ENCODE data around the gene SPN.
"Not testable (repeated sequence)": the region's sequence is repeated elsewhere in the genome, so short reads cannot be mapped to it uniquely, and the experiment has no call there.

SPN gene

DNA sequence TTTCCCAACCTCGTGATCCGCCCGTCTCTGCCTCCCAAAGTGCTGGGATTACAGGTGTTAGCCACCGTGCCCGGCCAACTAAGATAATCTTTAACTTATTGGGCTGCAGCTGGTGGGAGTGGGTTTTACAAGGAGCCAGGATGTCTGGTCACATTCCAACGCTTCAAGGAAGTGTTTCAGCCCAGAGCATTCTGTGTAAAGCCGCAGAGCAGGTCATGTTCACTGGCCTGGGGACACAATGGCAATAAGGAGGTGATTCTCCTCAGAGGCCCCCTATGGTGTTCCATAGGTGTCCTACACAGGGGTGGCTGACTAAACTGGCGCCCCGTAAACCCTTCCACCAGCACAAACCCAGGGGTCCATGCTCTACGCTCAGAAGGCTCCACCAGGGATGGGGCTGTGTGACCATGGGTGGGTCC lies 17.1 kb downstream of the SPN start:
- no peak for DNase-seq

DNA sequence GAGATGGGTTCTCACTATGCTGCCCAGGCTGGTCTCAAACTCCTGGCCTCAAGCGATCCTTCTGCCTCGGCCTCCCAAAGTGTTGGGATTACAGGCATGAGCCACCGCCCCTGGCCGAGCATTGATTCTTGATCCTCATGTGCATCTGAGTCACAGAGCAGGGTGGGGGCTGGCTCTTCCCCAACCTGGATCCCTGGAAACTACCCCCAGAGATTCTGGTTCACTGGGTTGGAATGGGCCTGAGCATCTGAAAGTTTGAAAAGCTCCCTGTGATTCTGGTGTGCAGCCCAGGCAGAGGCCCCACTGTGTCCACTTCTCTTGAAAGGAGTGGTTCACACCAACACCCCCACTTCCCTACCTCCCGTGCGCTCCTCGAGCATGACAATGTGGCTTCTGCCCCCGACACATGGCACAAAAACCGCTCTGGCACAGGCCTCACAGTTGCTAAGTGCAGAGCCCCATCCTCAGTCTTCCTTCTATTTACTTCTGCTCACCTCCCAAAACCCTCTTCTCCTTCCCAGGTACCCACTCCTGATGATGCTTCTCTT lies 20.6 kb downstream of the SPN start:
- DNase-seq, result no peak

DNA sequence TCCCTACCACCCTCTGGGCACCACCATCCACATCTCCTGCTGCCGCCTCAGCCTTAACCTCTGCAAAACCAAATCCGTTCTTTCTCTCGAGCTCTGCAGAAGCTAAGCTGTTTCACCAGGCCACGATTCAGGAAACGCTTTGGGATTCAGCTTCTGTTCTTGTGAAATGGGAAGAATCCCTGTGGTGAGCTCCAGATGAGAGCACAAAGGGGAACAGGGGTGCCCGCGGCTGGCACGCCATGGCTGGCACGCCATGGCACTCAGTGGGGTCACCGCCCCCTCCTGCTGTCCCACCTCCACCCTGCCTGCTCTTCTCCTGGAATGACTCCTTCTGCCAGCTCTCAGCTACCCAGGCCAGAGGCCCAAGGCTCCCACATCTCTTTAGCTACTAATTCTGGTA lies 21.6 kb downstream of the SPN start:
- DNase-seq, result no peak

DNA sequence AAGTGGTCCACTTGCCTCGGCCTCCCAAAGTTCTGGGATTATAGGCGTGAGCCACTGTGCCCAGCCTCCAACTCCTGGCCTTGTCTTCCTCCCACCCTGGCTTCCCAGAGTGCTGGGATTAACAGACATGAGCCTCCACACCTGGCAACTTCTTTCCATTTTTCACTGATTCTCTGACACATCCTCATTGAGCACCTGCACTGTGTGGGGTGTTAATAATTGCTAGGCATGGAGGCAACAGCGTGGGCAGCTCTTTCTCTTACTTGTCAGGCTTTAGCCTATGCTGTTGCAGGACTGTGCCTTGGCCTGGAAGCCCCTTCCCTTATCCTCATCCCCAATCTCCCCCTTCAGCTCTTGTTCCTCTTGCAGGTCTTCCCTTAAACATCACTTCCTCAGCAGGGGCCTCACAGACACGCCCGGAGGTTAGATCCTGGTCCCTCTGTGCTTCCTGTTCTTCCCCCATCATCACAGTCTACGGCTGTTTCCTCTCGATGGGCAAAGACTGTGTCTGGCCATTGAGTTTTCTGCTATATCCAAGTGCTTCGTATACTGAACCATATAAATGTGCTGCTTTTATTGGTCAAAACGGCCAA lies 23.8 kb downstream of the SPN start:
- DNase-seq, result no peak

DNA sequence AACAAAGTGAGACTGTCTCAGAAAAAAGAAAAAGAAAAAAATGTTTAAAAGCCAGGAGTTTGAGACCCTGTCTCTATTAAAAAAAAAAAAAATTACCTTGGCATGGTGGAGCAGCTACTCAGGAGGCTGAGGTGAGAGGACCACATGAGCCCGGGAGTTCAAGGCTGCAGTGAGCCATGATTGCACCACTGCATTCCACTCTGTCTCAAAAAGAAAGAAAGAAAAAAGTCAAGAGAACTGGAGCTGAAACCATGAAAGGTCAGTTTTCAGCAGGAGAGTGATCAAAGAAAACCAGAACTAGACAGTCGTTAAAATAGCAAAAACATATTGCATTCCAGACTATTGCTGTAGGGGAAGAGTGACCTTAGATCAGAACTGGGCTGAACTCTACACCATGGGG lies 24.7 kb downstream of the SPN start:
- DNase-seq, result no peak

DNA sequence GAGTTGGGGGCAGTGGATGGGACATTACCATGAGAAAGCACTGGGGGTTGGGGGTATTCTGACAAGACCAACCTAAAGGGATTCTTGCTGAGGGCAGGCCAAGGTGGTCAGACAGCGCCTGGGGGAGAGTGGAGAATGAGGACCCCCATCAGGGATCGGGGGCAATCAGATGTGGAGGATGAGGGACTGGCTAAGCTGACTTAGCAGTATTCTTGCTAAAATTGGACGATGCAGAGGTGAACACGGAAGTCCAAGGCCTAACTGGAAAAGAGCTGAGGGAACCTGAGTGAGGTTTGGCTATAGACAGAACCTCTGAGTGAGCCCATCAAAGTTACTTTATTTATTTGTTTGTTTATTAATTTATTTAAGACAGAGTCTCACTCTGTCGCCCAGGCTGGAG lies 25.1 kb downstream of the SPN start:
- no peak for DNase-seq

DNA sequence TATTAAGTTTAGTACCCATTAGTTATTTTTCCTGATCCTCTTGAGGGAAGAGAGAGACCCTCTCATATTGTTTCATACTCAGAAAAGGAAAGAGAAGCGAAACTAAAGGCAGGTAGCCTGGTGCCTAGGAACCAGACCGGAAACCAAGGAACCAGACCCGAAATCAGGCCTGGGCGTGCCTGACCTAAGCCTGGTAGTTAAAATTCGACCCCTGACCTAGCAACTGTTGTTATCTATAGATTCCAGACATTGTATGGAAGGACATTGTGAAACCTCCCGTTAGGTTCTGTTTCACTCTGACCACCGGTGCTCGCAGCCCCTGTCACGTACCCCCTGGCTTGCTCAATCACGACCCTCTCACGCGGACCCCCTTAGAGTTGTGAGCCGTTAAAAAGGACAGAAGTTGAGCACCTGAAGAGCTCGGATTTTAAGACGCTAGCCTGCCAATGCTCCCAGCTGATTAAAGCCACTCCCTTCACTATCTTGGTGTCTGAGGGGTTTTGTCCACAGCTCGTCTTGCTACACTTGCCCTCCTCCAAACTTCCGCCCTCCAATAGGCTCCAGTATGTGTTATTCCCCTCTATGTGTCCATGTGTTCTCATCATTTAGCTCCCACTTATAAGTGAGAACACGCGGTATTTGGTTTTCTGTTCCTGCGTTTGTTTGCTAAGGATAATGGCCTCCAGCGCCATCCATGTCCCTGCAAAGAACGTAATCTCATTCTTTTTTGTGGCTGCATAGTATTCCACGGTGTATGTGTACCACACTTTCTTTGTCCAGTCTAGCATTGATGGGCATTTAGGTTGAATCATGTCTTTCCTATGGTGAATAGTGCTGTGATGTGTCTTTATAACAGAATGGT lies 26.7 kb downstream of the SPN start:
- DNase-seq, result not testable (repeated sequence)

DNA sequence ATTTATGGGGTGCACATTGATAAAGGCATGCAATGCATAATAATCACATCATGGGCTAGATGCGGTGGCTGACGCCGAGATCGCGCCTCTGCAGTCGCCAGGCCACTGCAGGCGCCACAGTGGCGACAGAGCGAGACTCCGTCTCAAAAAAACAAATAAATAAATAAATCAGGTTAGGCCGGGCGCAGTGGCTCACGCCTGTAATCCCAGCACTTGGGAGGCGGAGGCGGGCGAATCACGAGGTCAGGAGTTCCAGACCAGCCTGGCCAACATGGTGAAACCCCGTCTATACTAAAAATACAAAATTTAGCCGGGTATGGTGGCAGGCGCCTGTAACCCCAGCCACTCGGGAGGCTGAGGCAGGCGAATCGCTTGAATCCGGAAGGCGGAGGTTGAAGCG lies 29.6 kb downstream of the SPN start:
- not testable (repeated sequence) for DNase-seq

DNA sequence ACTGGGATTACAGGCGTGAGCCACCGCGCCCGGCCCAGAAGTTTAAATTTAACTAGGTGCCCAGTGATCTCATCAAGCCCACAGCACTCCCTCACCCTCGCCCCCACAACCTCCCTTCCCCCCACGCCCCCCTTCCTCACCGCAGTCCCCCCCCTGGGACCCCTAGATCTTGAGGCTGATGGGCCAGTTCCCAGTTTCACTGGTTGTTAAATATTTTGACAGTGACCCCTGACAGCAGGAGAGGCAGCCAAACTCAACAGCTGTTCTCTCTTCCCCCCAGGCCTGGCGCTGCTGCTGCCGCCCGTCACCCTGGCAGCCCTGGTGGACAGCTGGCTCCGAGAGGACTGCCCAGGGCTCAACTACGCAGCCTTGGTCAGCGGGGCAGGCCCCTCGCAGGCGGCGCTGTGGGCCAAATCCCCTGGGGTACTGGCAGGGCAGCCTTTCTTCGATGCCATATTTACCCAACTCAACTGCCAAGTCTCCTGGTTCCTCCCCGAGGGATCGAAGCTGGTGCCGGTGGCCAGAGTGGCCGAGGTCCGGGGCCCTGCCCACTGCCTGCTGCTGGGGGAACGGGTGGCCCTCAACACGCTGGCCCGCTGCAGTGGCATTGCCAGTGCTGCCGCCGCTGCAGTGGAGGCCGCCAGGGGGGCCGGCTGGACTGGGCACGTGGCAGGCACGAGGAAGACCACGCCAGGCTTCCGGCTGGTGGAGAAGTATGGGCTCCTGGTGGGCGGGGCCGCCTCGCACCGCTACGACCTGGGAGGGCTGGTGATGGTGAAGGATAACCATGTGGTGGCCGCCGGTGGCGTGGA lies 31.5 kb downstream of the SPN start:
- DNase-seq, result no peak

DNA sequence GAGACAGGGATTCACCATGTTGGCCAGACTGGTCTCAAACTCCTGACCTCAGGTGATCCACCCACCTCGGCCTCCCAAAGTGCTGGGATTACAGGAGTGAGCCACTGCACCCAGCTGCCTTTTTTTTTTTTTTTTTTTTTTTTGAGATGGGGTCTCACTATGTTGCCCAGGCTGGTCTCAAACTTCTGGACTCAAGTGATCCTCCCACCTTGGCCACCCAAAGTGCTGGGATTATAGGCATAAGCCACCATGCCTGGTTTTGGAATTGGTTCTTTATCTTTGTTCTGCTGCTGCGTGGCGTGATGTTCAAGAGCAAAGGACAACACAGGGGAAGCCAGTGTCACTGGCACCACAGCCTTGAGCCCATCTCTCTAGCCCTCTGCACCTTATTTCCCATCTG lies 32.6 kb downstream of the SPN start:
- DNase-seq, result not testable (repeated sequence)

DNA sequence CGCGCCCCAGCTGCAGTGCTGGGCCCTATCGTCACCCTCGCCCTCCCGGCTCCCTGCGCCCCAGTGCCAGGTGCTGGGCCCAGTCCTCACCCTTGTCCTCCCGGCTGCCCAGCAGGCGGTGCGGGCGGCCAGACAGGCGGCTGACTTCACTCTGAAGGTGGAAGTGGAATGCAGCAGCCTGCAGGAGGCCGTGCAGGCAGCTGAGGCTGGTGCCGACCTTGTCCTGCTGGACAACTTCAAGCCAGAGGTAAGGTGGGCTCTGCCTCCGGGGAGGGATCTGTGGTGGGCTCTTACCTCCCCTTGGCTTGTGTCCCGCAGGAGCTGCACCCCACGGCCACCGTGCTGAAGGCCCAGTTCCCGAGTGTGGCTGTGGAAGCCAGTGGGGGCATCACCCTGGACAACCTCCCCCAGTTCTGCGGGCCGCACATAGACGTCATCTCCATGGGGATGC lies 33.9 kb downstream of the SPN start:
- DNase-seq, result no peak

DNA sequence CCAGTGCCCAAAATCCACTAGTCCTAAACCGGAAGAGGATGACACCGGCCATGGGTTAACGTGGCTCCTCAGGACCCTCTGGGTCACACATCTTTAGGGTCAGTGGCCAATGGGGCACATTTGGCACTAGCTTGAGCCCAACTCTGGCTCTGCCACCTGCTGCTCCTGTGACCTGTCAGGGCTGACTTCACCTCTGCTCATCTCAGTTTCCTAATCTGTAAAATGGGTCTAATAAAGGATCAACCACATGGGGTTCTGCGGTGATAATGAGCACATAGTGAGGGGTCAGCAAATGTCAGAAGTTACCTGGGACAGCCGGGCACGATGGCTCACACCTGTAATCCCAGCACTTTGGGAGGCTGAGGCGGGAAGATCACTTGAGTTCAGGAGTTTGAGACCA lies 34.3 kb downstream of the SPN start:
- DNase-seq, result no peak

DNA sequence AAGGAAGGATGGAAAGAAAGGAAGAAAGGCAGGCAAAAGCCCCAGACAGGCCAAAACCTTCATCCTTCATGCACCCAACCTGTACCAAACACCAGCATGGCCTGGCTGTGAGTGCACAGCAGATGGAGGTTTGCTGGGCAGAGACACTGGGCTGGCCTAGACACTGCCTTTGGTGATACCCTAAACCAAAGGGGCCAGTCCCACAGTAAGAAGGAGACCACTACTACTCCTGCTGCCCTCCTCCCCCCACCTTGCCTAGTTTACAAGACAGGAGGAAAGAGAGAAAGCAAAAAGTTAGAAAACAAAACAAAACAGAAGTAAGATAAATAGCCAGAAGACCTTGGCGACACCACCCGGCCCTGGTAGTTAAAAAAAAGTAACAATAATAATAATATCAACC lies 35.0 kb downstream of the SPN start:
- DNase-seq, result no peak

DNA sequence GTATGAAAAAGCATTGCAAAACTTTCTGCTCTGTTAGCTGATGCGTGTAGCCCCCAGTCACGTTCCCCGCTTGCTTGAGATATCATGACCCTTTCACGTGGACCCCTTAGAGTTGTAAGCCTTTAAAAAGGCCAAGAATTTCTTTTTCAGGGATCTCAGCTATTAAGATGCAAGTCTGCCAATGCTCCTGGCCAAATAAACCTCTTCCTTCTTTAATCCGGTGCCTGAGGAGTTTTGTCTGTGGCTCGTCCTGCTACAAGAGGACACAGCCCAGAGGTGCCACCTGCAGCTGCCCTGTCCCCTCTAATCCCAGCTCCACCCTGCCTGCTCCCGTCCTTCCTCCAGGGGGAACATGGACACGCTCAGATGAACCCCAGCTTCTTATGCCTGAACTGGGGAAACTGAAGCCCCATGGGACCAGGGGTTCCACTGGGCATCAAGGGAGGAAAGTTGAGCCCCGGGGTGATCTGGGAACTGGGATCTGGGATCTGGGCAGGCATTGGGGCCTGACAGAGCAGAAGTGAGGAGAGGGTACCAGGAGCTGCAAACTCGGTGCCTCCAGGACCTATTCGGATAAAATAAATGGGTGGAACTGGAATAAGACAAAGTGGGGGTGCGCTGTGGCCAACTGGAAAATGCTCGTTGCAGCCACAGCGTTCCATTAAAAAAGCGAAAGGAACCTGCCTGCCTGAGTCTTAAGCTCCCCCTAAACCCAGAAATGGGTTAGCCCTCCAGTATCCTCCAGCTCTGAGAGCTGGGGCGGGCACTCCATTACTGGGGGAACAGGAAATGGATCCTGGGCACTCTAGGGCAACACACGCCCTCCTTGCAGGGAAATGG lies 35.7 kb downstream of the SPN start:
- DNase-seq, result no peak

DNA sequence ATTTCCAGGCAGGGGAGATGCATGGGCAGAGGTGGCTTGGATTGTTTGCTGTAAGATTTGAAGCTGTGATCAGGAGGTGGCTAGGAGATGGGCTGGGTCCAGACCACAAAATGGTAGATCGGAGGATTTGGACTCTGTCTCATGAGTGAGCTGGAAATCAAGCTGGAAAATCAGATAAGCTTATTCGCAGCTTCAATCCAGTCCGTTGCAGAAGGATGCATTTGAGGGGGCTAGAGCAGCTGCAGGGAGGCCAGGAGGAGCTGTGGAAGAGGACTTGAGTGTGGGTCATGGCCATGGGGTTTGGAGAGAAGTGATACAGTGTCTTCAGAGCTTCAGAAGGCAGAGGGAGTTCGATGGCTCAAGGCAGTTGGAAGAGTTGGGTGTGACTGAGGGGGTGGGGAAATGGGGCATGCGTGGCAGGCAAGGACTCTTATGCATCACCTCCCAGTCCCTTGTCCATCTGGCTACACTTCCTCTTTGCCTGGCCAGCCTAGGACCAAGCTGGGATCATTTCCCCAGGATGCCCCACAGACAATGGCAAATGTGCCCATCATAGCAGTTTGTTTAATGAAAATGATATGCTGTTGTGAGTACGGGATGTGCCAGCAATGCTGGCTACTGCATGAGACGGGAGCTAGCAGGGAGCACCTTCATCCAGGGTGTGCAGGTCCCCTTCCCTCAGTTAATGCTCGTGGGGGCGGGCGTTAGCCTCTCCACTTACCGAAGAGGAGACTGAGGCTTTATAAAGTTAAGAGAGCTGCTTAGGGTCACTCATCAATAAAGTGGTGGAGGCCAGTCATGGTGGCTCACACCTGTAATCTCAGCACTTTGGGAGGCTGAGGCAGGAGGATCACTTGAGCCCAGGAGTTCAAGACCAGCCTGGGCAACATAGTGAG lies 36.5 kb downstream of the SPN start:
- DNase-seq, result no peak

DNA sequence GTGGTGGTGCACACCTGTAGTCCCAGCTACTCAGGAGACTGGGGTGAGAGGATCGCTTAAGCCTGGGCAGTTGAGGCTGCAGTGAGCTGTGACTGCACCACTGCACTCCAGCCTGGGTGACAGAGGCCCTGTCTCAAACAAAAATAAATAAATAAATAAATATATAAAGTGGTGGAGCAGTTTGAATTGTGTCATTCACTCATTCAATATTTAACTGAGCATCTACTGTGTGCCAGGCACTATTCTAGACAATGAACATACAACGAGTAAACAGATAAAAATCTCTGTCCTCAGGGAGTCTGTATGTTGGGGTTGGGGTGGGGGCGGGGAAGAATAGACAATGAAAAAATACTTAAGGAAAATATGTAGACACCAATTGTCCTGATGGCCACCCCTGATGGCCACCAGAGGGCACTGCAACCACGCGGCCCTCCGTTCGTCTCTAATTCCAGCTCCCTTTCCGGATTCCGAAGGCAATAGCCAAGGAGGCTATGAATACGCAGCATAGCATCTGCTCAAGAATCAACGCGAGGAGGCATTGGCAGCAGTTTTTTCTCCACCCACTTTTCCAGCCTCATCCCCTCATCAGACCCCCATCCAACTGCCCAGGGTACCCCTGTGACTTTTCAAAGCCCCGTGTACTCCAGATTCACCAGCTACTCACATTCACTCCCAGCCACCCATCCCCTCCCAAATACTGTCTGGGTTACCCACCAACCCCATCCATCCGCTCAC lies 37.4 kb downstream of the SPN start:
- DNase-seq, result peak; percentile 79

DNA sequence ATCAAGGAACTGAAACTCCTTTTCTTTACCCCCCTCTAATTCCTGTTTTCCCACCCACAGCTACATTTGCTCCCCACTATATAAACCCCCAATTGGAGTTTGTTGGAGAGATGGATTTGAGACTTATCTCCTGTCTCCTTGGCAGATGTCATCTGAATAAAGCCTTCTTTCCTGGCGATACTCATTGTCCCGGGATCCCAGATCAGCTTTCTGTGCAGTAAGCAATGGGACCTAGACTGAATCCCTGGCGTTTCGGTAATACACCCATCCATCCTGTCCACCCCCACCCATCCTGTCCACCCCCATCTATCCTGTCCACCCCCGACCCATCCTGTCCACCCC lies 38.1 kb downstream of the SPN start:
- no peak for DNase-seq

DNA sequence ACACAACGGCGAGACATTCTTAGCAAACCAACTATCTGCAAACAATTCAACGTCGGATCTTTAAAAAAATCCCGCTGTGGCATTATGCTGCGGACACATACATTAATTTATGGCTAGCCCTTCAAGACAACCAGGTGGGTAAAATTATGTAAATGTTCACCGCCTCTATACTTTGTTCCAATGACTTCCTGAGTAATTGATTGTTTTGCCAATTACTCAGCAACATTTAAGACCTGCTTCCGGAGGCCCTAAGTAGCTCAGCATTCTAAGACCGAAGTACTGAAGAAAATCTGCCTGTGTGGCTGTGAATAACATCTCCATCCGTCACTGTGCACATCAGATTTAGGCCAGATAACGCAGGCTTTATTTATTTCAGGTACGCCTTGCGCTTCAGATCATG lies 39.2 kb downstream of the SPN start:
- DNase-seq, result no peak

DNA sequence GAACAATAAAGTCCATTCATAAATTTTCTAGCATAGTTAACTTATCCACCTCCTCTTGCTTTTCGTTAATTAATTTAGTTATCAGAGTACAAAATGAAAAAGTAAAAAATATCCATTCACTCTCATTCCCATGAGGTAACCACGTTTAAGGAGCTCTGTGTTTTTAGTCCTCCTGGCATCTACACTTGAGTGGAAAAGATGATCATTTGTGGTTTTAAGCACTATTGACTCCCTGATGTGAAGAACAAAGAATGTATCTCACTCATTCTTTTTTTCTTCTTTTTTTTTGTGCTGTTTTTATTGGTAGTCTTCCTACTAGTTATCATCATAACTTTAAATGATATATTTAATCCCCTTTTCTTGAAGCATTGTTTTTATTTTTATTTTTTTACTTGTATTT lies 42.0 kb downstream of the SPN start:
- no peak for DNase-seq

DNA sequence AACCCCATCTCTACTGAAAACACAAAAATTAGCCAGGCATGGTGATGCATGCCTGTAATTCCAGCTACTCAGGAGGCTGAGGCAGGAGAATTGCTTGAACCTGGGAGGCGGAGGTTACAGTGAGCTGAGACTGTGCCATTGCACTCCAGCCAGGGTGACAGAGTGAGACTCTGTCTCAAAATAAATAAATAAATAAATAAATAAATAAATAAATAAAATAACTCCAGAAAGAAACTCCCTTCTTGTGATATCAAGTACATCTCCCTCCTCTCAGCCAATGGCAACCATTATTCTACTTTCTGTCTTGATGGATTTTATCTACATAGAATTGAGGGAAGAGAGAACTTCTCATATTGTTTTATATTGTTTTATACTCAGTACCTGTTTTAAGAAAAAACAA lies 44.1 kb downstream of the SPN start:
- not testable (repeated sequence) for DNase-seq
